IPS-NIHi7 (cell line): ENCODE data around the gene GNG4.
A peak's percentile ranks its signal among the peaks of the same experiment; 100 is the strongest.
"Not testable (repeated sequence)": the region's sequence is repeated elsewhere in the genome, so short reads cannot be mapped to it uniquely, and the experiment has no call there.

Experiments
- DNase-seq: peaks from one replicate; pipeline ENCODE4 v3.0.0; 2012; ENCODE audit warnings: mixed read lengths; ENCODE audit errors: extremely low spot score

GNG4 gene

GRCh38 chr1:235584973-235585372, 64.6 kb downstream of the GNG4 start:
- no peak for DNase-seq

GRCh38 chr1:235583511-235584001, 66.0 kb downstream of the GNG4 start:
- DNase-seq, result no peak

GRCh38 chr1:235582130-235582529, 67.5 kb downstream of the GNG4 start:
- DNase-seq, result no peak

- DNase-seq, result no peak
Observed at GRCh38 chr1:235579891-235580290, 69.7 kb downstream of the GNG4 start.

GRCh38 chr1:235575597-235575996, 74.0 kb downstream of the GNG4 start:
- DNase-seq, result no peak

GRCh38 chr1:235573880-235574279, 75.7 kb downstream of the GNG4 start:
- DNase-seq, result no peak

- DNase-seq, result not testable (repeated sequence)
Observed at GRCh38 chr1:235572971-235573370, 76.6 kb downstream of the GNG4 start.

GRCh38 chr1:235571482-235571881, 78.1 kb downstream of the GNG4 start:
- DNase-seq, result no peak

- no peak for DNase-seq
Observed at GRCh38 chr1:235567812-235568503, 81.6 kb downstream of the GNG4 start.

- no peak for DNase-seq
Observed at GRCh38 chr1:235566084-235566483, 83.5 kb downstream of the GNG4 start.

- no peak for DNase-seq
Observed at GRCh38 chr1:235563513-235564061, 86.0 kb downstream of the GNG4 start.

GRCh38 chr1:235562589-235562988, 87.0 kb downstream of the GNG4 start:
- DNase-seq, result no peak

- no peak for DNase-seq
Observed at GRCh38 chr1:235558621-235559169, 90.9 kb downstream of the GNG4 start.

GRCh38 chr1:235557495-235557894, 92.1 kb downstream of the GNG4 start:
- peak; percentile 64 for DNase-seq

- no peak for DNase-seq
Observed at GRCh38 chr1:235556807-235557206, 92.8 kb downstream of the GNG4 start.

- no peak for DNase-seq
Observed at GRCh38 chr1:235553112-235553551, 96.5 kb downstream of the GNG4 start.

GRCh38 chr1:235552146-235552716, 97.4 kb downstream of the GNG4 start:
- no peak for DNase-seq

GRCh38 chr1:235549351-235550139, 100.0 kb downstream of the GNG4 start:
- DNase-seq, result no peak

- peak; percentile 44 for DNase-seq
Observed at GRCh38 chr1:235546369-235547155, 103.0 kb downstream of the GNG4 start.

GRCh38 chr1:235545292-235545930, 104.2 kb downstream of the GNG4 start:
- DNase-seq, result no peak

- DNase-seq, result not testable (repeated sequence)
Observed at GRCh38 chr1:235542845-235543244, 106.7 kb downstream of the GNG4 start.
